Activated CD8-positive, alpha-beta memory T cell treated with anti-CD3 and anti-CD28 coated beads, Interleukin-2, amount 50 U/mL, for 24 hours (primary cell): ENCODE data around the gene CD59.
"Not testable (repeated sequence)": the region's sequence is repeated elsewhere in the genome, so short reads cannot be mapped to it uniquely, and the experiment has no call there.

Experiments used
- DNase-seq: peaks from one replicate; pipeline ENCODE4 v3.0.0-alpha.2; 2020; ENCODE audit errors: extremely low read depth

CD59 gene

GRCh38 chr11:33742249-33742851 lies 6.1 kb upstream of the CD59 start:
- DNase-seq = no peak

- no peak for DNase-seq
These were observed 5.6 kb upstream of the CD59 start for GRCh38 chr11:33741806-33742205.

GRCh38 chr11:33737362-33737821 lies 1.2 kb upstream of the CD59 start:
- DNase-seq = no peak

- no peak for DNase-seq
These were observed 714 bp downstream of the CD59 start for GRCh38 chr11:33735271-33736147.

GRCh38 chr11:33734441-33735270 lies 1.6 kb downstream of the CD59 start:
- no peak for DNase-seq

- no peak for DNase-seq
These were observed 2.2 kb downstream of the CD59 start for GRCh38 chr11:33733980-33734379.

GRCh38 chr11:33731723-33732531 lies 4.3 kb downstream of the CD59 start:
- DNase-seq = no peak

- DNase-seq = no peak
These were observed 5.5 kb downstream of the CD59 start for GRCh38 chr11:33730716-33731115.

- not testable (repeated sequence) for DNase-seq
These were observed 7.1 kb downstream of the CD59 start for GRCh38 chr11:33729072-33729664.

- DNase-seq = not testable (repeated sequence)
These were observed 8.7 kb downstream of the CD59 start for GRCh38 chr11:33727539-33727938.

- no peak for DNase-seq
These were observed 10.7 kb downstream of the CD59 start for GRCh38 chr11:33725496-33725895.

- DNase-seq = no peak
These were observed 11.6 kb downstream of the CD59 start for GRCh38 chr11:33724644-33725035.

- no peak for DNase-seq
These were observed 12.9 kb downstream of the CD59 start for GRCh38 chr11:33723238-33723881.

GRCh38 chr11:33722590-33723234 lies 13.5 kb downstream of the CD59 start:
- no peak for DNase-seq

- no peak for DNase-seq
These were observed 14.2 kb downstream of the CD59 start for GRCh38 chr11:33721984-33722383.

- DNase-seq = no peak
These were observed 14.8 kb downstream of the CD59 start for GRCh38 chr11:33721426-33721825.

- no peak for DNase-seq
These were observed 16.6 kb downstream of the CD59 start for GRCh38 chr11:33719587-33719986.

GRCh38 chr11:33718440-33718839 lies 17.8 kb downstream of the CD59 start:
- DNase-seq = no peak

GRCh38 chr11:33716243-33716642 lies 20.0 kb downstream of the CD59 start:
- no peak for DNase-seq

GRCh38 chr11:33713856-33714398 lies 22.3 kb downstream of the CD59 start:
- no peak for DNase-seq
